Lower leg skin (tissue), 3 donors: Measurements from ENCODE around the gene CYP27A1.

ENCODE experiments used
- CTCF ChIP-seq, 3 donors: fragments of 450-650 bp; IDR thresholded peaks; one replicate each; pipeline ENCODE4 v1.5.1; 2016; ENCODE audit warnings: antibody characterized with exemption in 3 of 3, mild to moderate bottlenecking in 3 of 3, moderate library complexity in 2 of 3
- POLR2A ChIP-seq, 2 donors: fragments of 450-650 bp; IDR thresholded peaks; one replicate each; pipeline ENCODE4 v1.6.1; 2016 to 2017; ENCODE audit warnings: antibody characterized with exemption in 2 of 2, mild to moderate bottlenecking in 1 of 2, moderate library complexity in 1 of 2

DNA sequence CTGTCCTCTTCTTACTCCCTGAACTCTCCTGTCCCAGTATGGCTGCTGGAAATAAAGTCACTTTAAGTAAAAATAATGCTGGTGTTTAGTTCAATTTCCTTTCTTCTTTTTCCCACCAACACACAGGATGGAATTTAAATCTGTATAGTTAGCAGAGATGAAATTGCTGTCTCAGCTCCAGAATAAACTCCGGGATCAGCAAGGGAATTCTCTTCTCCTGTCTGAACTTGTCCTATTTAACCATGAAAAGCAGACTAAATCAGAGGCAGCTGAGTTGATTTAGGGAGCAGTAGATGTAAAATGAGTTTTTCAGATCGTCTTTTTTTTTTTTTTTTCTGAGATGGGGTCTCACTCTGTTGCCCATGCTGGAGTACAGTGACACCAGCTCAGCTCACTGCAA is 45.4 kb upstream of the CYP27A1 start:
- TF ChIP-seq CTCF (IDR thresholded peaks at IDR 0.05) (no peak), POLR2A (IDR thresholded peaks at IDR 0.05) (no peak)
